HG03039 (cell line): ENCODE measurements around the gene CLBA1.
"Not testable (repeated sequence)": the region's sequence is repeated elsewhere in the genome, so short reads cannot be mapped to it uniquely, and the experiment has no call there.

Experiments used
- ATAC-seq: cut with Tn5 transposase; IDR thresholded peaks from one replicate; pipeline ENCODE4 v1.9.1; 2021; ENCODE audit warnings: mild to moderate bottlenecking, moderate library complexity; ENCODE audit not compliant: unreplicated experiment

Gene CLBA1

DNA sequence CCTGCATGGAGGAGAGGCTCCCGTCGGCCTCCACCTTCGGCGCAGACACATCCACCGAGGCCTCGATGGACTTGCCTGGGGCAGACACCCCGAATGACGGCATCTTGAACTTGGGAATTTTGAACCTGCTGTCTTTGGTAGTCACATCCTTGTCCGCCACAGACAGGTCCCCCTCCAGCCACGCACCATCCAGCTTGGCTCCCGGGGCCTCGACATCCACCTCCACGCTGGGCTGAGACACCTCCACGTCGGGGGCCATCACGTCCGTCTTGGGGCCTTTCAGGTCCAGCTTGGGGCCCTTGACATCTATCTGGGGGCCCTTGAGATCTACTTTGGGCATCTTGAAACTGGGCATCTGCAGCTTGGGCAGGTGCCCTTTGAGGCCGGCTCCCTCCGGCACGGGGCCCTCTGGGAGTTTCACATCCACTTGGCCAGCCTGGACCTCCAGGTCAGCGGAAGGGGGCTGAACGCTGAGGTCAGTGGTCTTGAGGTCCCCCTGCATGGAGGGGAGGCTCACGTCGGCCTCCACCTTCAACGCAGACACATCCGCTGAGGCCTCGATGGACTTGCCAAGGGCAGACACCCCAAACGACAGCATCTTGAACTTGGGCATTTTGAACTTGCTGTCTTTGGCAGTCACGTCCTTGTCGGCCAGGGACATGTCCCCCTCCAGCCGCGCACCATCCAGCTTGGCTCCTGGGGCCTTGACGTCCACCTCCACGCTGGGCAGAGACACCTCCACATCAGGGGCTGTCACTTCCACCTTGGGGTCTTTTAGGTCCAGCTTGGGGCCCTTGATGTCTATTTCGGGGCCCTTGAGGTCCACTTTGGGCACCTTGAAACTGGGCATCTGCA is 37.5 kb upstream of the CLBA1 start:
- ATAC-seq: not testable (repeated sequence)

GRCh38 chr14:104948736-104949031 is 36.9 kb upstream of the CLBA1 start:
- no peak for ATAC-seq

- not testable (repeated sequence) for ATAC-seq
These were observed 36.1 kb upstream of the CLBA1 start for GRCh38 chr14:104949406-104949955.

DNA sequence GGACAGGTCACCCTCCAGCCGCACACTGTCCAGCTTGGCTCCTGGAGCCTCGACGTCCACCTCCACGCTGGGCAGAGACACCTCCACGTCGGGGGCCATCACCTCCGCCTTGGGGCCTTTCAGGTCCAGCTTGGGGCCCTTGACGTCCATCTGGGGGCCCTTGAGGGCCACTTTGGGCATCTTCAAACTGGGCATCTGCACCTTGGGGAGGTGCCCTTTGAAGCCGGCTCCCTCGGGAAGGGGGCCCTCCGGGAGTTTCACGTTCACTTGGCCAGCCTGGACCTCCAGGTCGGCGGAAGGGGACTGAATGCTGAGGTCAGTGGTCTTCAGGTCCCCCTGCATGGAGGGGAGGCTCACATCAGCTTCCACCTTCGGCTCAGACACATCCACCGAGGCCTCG is 35.6 kb upstream of the CLBA1 start:
- ATAC-seq: no peak

DNA sequence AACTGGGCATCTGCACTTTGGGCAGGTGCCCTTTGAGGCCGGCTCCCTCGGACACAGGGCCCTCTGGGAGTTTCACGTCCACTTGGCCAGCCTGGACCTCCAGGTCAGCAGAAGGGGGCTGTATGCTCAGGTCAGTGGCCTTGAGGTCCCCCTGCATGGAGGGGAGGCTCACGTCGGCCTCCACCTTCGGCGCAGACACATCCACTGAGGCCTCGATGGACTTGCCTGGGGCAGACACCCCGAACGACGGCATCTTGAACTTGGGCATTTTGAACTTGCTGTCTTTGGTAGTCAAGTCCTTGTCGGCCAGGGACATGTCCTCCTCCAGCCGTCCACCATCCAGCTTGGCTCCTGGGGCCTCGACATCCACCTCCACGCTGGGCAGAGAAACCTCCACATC is 34.9 kb upstream of the CLBA1 start:
- ATAC-seq: not testable (repeated sequence)

DNA sequence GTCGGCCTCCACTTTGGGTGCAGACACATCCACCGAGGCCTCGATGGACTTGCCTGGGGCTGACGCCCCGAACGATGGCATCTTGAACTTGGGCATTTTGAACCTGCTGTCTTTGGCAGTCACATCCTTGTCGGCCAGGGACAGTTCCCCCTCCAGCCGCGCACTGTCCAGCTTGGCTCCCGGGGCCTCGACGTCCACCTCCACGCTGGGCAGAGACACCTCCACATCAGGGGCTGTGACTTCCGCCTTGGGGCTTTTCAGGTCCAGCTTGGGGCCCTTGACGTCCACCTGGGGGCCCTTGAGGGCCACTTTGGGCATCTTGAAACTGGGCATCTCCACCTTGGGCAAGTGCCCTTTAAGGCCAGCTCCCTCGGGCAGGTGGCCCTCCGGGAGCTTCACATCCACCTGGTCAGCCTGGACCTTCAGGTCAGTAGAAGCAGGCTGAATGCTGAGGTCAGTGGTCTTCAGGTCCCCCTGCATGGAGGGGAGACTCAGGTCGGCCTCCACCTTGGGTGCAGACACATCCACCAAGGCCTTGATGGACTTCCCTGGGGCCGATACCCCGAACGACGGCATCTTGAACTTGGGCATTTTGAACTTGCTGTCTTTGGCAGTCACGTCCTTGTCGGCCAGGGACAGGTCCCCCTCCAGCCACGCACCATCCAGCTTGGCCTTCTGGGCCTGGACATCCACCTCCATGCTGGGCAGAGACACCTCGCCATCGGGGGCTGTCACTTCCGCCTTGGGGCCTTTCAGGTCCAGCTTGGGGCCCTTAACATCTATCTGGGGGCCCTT is 33.5 kb upstream of the CLBA1 start:
- ATAC-seq: not testable (repeated sequence)

GRCh38 chr14:104953097-104953496 is 32.5 kb upstream of the CLBA1 start:
- no peak for ATAC-seq

- no peak for ATAC-seq
These were observed 31.5 kb upstream of the CLBA1 start for GRCh38 chr14:104953896-104954656.

GRCh38 chr14:104954746-104955395 is 30.7 kb upstream of the CLBA1 start:
- ATAC-seq: no peak

- ATAC-seq: no peak
These were observed 30.2 kb upstream of the CLBA1 start for GRCh38 chr14:104955396-104955770.

DNA sequence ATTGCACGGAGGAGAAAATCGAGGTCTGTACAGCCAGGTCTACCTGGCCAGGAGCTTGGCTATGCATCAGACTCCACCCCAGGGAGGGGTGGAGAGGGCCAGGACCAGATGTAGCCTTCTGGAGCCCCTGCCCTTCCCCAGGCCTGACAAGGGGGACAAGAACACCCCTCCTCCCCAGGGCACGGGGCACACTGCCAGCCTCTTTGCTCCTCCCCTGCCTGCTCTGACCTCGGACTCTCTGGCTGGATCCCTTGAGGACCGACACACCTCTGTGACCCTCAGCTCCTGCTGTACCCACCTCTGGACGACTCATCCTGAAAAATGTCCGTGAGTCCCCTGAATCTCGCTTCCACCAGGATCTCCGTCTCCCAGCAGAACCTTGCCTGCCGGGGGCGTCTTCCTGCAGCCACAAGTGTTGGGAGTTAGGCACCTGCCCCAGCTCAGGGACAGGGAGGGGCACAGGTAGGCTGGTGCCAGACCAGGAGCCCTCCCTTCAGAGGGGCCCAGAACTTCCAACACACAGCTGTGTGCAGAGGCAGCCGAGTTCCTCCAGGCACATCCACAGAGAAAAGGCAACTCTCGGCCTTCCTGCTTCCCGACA is 29.2 kb upstream of the CLBA1 start:
- no peak for ATAC-seq

DNA sequence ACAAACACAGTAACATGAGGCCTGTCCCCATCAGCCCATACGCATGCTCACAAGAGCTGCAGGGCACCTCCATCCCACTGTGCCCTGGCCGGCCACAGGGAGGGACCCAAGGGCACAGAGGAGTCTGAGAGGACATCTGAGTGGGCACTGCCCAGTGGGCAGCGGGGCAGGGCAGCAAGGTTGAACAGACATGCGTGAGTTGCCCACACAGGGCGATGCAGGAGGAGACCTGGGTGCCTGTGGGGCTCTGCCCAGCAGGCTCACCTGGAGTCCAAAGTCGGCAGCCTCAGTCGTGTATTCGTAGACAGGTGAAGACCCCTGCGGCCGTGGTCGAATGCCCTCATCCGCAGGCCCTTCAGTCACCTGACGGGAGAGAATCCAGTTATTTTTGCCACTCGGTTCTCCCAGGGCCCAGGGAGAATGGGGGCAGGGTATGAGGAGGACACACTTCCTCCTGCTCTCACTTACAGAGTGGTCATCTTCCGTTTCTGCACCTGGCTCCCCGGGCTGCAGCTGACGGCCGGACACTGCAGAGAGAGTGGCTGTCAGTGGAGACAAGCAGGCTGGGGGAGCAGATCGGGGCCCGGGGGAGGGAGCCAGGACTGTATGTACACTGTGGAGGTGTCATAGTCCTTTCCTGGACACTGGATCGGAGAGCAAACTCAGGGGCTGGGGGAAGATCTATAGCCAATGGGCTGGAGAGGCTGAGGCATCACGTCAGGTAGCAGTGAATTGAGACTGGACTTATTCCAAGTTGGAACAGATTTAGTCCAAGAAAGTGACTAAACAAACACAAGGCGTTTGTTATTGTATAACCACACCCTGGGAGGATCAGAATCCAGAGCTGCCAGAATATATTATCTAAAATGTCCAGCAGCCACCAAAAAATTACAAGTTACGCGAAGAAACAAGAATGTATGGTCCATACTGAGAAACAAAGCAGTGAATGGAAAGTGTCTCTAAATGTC is 28.2 kb upstream of the CLBA1 start:
- ATAC-seq: no peak

DNA sequence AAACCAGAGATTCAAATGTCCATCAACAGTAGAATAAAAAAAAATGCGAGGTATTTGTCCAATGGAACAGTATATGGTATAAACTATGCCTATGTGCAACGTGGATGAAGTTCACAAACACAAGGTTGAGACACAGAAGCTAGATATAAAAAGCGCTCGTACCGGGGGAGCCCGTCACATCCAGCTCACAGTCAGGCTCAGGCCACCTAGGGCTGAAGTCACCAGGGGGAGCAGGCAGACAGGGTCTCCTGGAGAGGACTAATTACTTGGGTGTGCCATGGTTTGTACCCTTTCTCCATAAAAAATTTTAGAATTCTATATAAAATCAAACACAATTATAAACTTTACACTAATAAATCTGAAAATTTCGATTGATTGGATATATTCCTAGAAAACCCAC is 21.0 kb upstream of the CLBA1 start:
- ATAC-seq: no peak

DNA sequence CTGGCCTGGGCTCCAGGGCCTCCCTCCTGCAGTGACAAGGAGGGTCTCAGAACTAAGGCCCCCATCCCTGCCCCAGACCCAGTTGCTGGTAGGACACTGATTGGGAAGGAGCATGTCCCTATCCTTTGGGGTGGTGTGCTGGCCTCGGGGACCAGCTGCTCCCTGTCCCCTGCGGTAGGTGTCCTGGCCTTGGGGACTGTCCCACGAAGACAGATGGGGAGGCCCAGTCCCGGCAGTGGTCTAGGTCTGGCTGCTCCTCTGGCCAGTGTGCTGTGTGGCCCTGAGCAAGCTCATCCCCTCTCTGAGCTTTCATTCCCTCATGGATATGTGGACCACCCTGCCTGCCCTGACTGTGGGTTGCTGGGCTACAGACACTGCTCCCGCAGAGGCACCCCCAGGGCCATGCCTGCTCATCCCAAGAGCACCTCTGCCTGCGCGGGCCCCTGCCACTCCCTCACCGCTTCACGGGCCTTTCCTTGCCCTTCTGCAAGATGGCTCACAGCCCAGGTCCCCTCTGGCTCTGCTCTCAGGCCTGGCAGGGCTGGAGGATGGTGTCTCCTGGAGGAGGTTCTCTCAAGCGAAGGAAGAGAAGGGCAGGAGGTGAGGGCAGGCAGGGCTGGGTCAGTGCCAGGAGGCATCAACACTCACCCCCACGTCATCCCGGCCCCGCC is 19.9 kb upstream of the CLBA1 start:
- ATAC-seq: no peak

DNA sequence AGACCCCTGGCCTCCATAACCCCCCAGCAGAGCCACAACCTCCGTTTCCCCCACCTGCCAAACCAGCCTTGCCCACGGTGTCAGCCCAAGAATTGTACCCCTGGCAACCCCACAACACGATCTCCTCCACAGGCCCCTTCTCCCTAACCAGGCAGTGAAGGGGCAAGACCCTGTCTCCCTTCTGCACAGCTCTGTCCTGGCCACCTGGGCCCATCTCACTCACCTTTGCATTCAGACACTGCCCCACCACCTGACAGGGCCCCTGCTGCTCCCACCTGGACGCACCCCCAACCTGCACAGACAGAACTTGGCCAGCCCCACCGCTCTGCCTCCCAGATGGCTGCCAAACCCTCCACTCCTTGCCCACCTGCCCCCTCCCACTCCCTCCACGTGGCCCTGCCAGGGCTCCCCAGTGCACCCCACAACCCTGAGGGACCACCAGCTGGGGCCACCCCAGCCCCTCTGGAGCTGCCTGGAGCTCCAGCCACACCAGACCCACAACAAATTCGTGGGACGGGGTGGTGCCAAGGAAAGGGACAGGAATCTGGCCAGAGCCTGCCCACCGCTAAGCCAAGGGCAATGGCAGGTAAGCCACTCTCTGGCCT is 19.2 kb upstream of the CLBA1 start:
- ATAC-seq: no peak

- ATAC-seq: no peak
These were observed 18.6 kb upstream of the CLBA1 start for GRCh38 chr14:104966981-104967385.

GRCh38 chr14:104967386-104968152 is 18.0 kb upstream of the CLBA1 start:
- no peak for ATAC-seq

- no peak for ATAC-seq
These were observed 17.4 kb upstream of the CLBA1 start for GRCh38 chr14:104968153-104968527.
